Stimulated activated CD4-positive, alpha-beta T cell treated with anti-CD3 and anti-CD28 coated beads, Interleukin-2, amount 100 ng/mL, for 48 hours (primary cell): ENCODE results near the gene IRF8.
"Not testable (repeated sequence)": the region's sequence is repeated elsewhere in the genome, so short reads cannot be mapped to it uniquely, and the experiment has no call there.

Experiments
- DNase-seq, 2 donors: peaks; one replicate each; pipeline ENCODE4 v3.0.0-alpha.2; 2020

The IRF8 gene

GRCh38 chr16:85940214-85940613 is 41.3 kb downstream of the IRF8 start:
- DNase-seq: no peak

GRCh38 chr16:85941863-85942644 is 43.1 kb downstream of the IRF8 start:
- no peak for DNase-seq

GRCh38 chr16:85942659-85943058 is 43.7 kb downstream of the IRF8 start:
- DNase-seq: not testable (repeated sequence)

- no peak for DNase-seq
These were observed 44.7 kb downstream of the IRF8 start for GRCh38 chr16:85943711-85944110.

- no peak for DNase-seq
These were observed 45.8 kb downstream of the IRF8 start for GRCh38 chr16:85944572-85945423.

- DNase-seq: no peak
These were observed 46.4 kb downstream of the IRF8 start for GRCh38 chr16:85945424-85945751.

GRCh38 chr16:85946541-85947124 is 47.7 kb downstream of the IRF8 start:
- DNase-seq: no peak

GRCh38 chr16:85947230-85948137 is 48.5 kb downstream of the IRF8 start:
- DNase-seq: peak; percentile 34 to 46

- no peak for DNase-seq
These were observed 49.2 kb downstream of the IRF8 start for GRCh38 chr16:85948138-85948509.

- no peak for DNase-seq
These were observed 49.8 kb downstream of the IRF8 start for GRCh38 chr16:85948616-85949265.

- DNase-seq: no peak
These were observed 51.4 kb downstream of the IRF8 start for GRCh38 chr16:85950136-85950918.

GRCh38 chr16:85952197-85952596 is 53.2 kb downstream of the IRF8 start:
- no peak for DNase-seq

- DNase-seq: no peak
These were observed 53.8 kb downstream of the IRF8 start for GRCh38 chr16:85952811-85953210.

GRCh38 chr16:85954927-85955519 is 56.1 kb downstream of the IRF8 start:
- no peak for DNase-seq

- DNase-seq: no peak
These were observed 56.6 kb downstream of the IRF8 start for GRCh38 chr16:85955566-85955965.

GRCh38 chr16:85956426-85956825 is 57.5 kb downstream of the IRF8 start:
- no peak for DNase-seq

- no peak for DNase-seq
These were observed 59.8 kb downstream of the IRF8 start for GRCh38 chr16:85958731-85959130.

GRCh38 chr16:85959686-85960085 is 60.7 kb downstream of the IRF8 start:
- no peak for DNase-seq

GRCh38 chr16:85960486-85961046 is 61.6 kb downstream of the IRF8 start:
- DNase-seq: no peak
